ENCODE results near the gene TNKS1BP1.
"Not testable (repeated sequence)": the region's sequence is repeated elsewhere in the genome, so short reads cannot be mapped to it uniquely, and the experiment has no call there.

TNKS1BP1 gene

GRCh38 chr11:57353036-57353435 is 28.3 kb upstream of the TNKS1BP1 start:
- no peak for ATAC-seq

GRCh38 chr11:57349491-57350274 is 24.9 kb upstream of the TNKS1BP1 start:
- peak in 1 of 2 donors; percentile 52 for ATAC-seq

- no peak for ATAC-seq
These were observed 24.0 kb upstream of the TNKS1BP1 start for GRCh38 chr11:57348636-57349313.

GRCh38 chr11:57348052-57348451 is 23.3 kb upstream of the TNKS1BP1 start:
- ATAC-seq, result no peak

- ATAC-seq, result no peak
These were observed 22.6 kb upstream of the TNKS1BP1 start for GRCh38 chr11:57347336-57347735.

- ATAC-seq, result peak; percentile 70 to 79
These were observed 20.9 kb upstream of the TNKS1BP1 start for GRCh38 chr11:57345555-57346211.

GRCh38 chr11:57344826-57345225 is 20.1 kb upstream of the TNKS1BP1 start:
- ATAC-seq, result no peak

GRCh38 chr11:57343825-57344224 is 19.1 kb upstream of the TNKS1BP1 start:
- no peak for ATAC-seq

- no peak for ATAC-seq
These were observed 17.9 kb upstream of the TNKS1BP1 start for GRCh38 chr11:57342702-57343101.

- no peak for ATAC-seq
These were observed 16.6 kb upstream of the TNKS1BP1 start for GRCh38 chr11:57341250-57341808.

GRCh38 chr11:57340039-57340615 is 15.4 kb upstream of the TNKS1BP1 start:
- no peak for ATAC-seq

- no peak for ATAC-seq
These were observed 14.6 kb upstream of the TNKS1BP1 start for GRCh38 chr11:57339328-57339727.

GRCh38 chr11:57338142-57338541 is 13.4 kb upstream of the TNKS1BP1 start, which contains the start of gene P2RX3:
Gene P2RX3 (plus strand): TSS chr11:57338352. CDS start chr11:57338551, 199 bp downstream.
- ATAC-seq, result no peak

- ATAC-seq, result not testable (repeated sequence)
These were observed 12.1 kb upstream of the TNKS1BP1 start for GRCh38 chr11:57336856-57337255.

GRCh38 chr11:57336111-57336666 is 11.4 kb upstream of the TNKS1BP1 start:
- peak in 1 of 2 donors; percentile 2 for ATAC-seq

GRCh38 chr11:57335343-57336110 is 10.8 kb upstream of the TNKS1BP1 start, which contains the start of gene SSRP1:
Gene SSRP1 (minus strand): TSS chr11:57335892. CDS start chr11:57335121, 771 bp downstream.
- ATAC-seq, result peak; percentile 99 to 100

- ATAC-seq, result no peak
These were observed 10.2 kb upstream of the TNKS1BP1 start for GRCh38 chr11:57335023-57335342.

GRCh38 chr11:57332694-57333440 is 8.1 kb upstream of the TNKS1BP1 start:
- ATAC-seq, result no peak

- ATAC-seq, result no peak
These were observed 7.0 kb upstream of the TNKS1BP1 start for GRCh38 chr11:57331720-57332119.

- ATAC-seq, result peak in 1 of 2 donors; percentile 28
These were observed 5.3 kb upstream of the TNKS1BP1 start for GRCh38 chr11:57330029-57330428.

GRCh38 chr11:57327721-57328120 is 3.0 kb upstream of the TNKS1BP1 start:
- ATAC-seq, result no peak

All from activated CD4-positive, CD25-positive, alpha-beta regulatory T cell treated with anti-CD3 and anti-CD28 coated beads, Interleukin-2, amount 50 U/mL, for 24 hours (primary cell).